GM06990 (cell line): ENCODE data around the gene SLC16A12.
"Not testable (repeated sequence)": the region's sequence is repeated elsewhere in the genome, so short reads cannot be mapped to it uniquely, and the experiment has no call there.

ENCODE experiments used
- DNase-seq: peaks from one replicate; pipeline ENCODE4 v3.0.0-alpha.2; 2011; ENCODE audit not compliant: insufficient read length; ENCODE audit errors: extremely low read depth
- H3K27me3 ChIP-seq: replicated peaks from 2 replicates; pipeline ENCODE4 v1.6.0; 2011; ENCODE audit warnings: low read length; ENCODE audit not compliant: control insufficient read depth, insufficient read depth
- H3K36me3 ChIP-seq: 2 replicates; pipeline ENCODE4 v1.5.1; 2011; ENCODE audit warnings: low read length; ENCODE audit not compliant: control insufficient read depth, insufficient read depth
- H3K4me3 ChIP-seq: replicated peaks from 2 replicates; pipeline ENCODE4 v1.5.1; 2011; ENCODE audit warnings: low read depth, mild to moderate bottlenecking, control low read depth, low read length
- TF ChIP-seq, protein P1 (sequence below): IDR thresholded peaks from 2 replicates; pipeline ENCODE4 v1.5.1; 2011; ENCODE audit warnings: low read length, control low read depth, mild to moderate bottlenecking, inconsistent platforms; ENCODE audit not compliant: insufficient read depth, poor library complexity, severe bottlenecking

Gene SLC16A12

DNA sequence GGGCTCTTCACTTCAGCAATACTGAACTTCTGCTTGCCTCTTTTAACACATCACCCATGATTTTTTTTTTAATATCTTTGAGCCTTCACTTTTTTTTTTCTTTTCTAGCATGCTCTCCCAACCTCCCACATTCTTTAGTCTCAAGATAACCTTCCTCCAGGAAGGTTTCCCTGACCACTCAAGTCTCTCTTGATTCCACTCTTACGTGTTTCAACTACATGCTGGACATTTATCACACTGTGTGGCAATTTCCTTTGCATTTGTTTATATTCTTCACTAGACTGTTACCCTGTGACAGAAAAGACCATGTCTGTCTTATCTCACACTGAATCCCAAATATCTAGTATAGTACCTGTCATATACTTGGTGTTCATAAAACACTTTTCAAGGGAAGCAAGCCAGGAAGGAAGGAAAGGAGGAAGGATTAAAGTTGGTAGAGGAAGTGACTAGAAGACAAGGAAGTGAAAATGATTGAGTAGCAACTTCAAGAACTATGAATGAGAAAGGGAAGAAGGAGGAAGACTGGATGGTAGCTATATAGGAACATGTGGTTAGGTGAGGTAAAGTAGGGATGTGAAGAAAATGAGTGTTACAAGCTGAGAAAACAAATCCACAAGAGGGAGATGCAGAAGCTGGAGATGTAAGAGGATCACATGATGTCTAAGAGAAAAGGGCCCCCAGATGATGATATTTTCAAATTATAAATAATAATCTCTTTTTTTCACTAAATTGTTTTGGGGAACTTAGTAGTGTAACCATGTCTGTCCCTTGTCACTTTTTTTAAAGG lies 80.6 kb downstream of the SLC16A12 start:
- DNase-seq = no peak
- no peak overlapping the region for H3K4me3 ChIP-seq
- no peaks in the 10 kb centered on the region for H3K27me3 ChIP-seq
- TF ChIP-seq, protein P1, sequence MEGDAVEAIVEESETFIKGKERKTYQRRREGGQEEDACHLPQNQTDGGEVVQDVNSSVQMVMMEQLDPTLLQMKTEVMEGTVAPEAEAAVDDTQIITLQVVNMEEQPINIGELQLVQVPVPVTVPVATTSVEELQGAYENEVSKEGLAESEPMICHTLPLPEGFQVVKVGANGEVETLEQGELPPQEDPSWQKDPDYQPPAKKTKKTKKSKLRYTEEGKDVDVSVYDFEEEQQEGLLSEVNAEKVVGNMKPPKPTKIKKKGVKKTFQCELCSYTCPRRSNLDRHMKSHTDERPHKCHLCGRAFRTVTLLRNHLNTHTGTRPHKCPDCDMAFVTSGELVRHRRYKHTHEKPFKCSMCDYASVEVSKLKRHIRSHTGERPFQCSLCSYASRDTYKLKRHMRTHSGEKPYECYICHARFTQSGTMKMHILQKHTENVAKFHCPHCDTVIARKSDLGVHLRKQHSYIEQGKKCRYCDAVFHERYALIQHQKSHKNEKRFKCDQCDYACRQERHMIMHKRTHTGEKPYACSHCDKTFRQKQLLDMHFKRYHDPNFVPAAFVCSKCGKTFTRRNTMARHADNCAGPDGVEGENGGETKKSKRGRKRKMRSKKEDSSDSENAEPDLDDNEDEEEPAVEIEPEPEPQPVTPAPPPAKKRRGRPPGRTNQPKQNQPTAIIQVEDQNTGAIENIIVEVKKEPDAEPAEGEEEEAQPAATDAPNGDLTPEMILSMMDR = no peak
- no peaks in the 10 kb centered on the region for H3K36me3 ChIP-seq

DNA sequence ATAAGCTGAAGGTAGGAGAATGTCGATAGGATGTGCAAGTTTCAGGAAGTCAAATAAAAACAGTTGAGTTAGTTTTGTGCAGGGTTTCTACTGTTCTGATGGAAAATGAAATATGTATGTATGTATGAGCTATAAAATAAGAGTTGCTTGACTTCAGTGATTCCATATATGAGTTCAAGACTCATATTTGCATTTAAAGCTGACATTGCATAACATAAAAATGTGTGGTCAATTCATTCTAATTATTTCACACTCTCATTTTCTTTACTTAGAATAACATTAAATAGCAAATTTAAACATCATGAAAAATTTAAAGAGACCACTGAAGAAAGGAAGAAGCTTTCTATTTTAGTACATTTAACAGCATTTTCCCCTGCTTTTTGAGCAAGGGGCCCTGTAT lies 83.2 kb downstream of the SLC16A12 start:
- Histone ChIP-seq H3K36me3 (no peaks in the 10 kb centered on the region), H3K4me3 (no peak overlapping the region), H3K27me3 (no peaks in the 10 kb centered on the region)
- TF ChIP-seq, protein P1 = no peak
- DNase-seq = no peak

- TF ChIP-seq, protein P1 = no peak
- no peak for DNase-seq
- H3K4me3 ChIP-seq = no peak overlapping the region
- no peaks in the 10 kb centered on the region for H3K27me3 ChIP-seq
- H3K36me3 ChIP-seq = no peaks in the 10 kb centered on the region
Measured at GRCh38 chr10:89450901-89451300, 84.5 kb downstream of the SLC16A12 start.

- H3K36me3 ChIP-seq, H3K4me3 ChIP-seq, H3K27me3 ChIP-seq, DNase-seq: not testable (repeated sequence)
Measured at GRCh38 chr10:89444819-89445218, 90.6 kb downstream of the SLC16A12 start.

DNA sequence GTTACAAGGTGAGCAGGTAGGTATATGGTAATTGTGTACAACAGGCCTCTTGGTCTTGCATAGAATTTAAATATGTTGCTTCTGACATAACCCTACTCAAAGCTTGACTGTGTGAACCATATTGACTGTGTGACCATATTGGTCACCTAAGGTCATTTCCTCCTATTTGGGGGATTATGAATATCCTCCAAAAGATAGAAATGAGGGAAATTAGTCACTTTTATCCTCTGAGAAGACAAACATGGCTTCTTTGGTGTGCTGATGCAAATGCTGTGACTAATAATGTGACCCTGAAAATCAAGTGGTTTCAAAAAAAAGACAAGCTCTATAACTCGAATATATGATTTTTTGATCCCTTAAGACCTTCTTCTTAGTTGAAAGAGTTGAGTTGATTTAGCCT lies 93.1 kb downstream of the SLC16A12 start:
- TF ChIP-seq, protein P1 = no peak
- DNase-seq = no peak
- Histone ChIP-seq H3K27me3 (no peaks in the 10 kb centered on the region; the same call in 1 of the 2 replicates), H3K36me3 (no peaks in the 10 kb centered on the region), H3K4me3 (no peak overlapping the region)

- no peaks in the 10 kb centered on the region for H3K36me3 ChIP-seq
- no peaks in the 10 kb centered on the region; the same call in 1 of the 2 replicates for H3K27me3 ChIP-seq
- no peak overlapping the region for H3K4me3 ChIP-seq
- TF ChIP-seq, protein P1 = no peak
- DNase-seq = no peak
Measured at GRCh38 chr10:89440226-89441009, 95.0 kb downstream of the SLC16A12 start.
